ENCODE results near the gene DIDO1. TPM values are rescaled to one million over a fixed set of nuclear protein-coding genes. Genes with fewer than 3 reads are reported as not detected.

The DIDO1 gene
- total RNA-seq, 4 donors from 2014 or later: 72.5 to 143 (median 105) TPM

DNA sequence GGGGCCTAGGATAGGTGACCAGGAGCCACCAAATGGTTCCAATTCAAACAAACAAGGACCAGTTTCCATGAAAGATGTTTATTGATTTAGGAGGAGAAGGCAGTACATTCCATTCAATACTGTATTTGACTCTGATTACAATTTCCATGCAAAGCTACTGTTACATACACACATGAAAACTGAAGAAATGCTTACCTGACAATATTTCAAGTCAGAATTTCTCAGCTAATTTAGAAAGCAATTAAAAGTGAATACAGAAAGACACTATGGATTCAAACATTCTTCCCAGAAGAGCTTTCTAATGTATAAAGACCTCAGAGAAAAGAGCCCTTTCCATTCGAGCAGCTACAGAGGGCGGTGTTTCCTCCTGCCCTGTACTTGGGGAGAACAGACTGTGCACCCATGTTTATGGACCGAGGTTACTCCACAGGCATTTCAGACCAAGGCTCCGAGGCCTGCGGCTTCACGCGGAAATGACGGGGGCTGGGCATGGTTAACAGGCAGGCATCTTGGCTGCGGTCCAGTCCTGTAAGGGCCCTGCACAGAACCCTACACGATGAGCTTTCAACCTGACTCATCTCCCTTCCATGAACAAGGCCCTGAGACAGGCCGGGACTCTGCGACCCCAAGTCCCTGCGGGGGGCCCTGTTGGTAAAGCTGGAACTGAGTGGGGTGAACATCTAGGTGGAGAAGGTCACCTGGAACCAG, 39.0 kb downstream of the DIDO1 start:
- H3K9me3 ChIP-seq: no peaks in the 10 kb centered on the region
- no peaks in the 10 kb centered on the region for H3K27me3 ChIP-seq
- H3K4me1 ChIP-seq: no peaks in the 10 kb centered on the region
- peak; percentile 34 to 82 (median 79) for DNase-seq
- peaks cover 0 to 57% (median 4%) of the 10 kb centered on the region in 3 donors for H3K36me3 ChIP-seq
- TF ChIP-seq, protein P1, sequence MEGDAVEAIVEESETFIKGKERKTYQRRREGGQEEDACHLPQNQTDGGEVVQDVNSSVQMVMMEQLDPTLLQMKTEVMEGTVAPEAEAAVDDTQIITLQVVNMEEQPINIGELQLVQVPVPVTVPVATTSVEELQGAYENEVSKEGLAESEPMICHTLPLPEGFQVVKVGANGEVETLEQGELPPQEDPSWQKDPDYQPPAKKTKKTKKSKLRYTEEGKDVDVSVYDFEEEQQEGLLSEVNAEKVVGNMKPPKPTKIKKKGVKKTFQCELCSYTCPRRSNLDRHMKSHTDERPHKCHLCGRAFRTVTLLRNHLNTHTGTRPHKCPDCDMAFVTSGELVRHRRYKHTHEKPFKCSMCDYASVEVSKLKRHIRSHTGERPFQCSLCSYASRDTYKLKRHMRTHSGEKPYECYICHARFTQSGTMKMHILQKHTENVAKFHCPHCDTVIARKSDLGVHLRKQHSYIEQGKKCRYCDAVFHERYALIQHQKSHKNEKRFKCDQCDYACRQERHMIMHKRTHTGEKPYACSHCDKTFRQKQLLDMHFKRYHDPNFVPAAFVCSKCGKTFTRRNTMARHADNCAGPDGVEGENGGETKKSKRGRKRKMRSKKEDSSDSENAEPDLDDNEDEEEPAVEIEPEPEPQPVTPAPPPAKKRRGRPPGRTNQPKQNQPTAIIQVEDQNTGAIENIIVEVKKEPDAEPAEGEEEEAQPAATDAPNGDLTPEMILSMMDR (IDR thresholded peaks at IDR 0.05): no peak
- TF ChIP-seq POLR2A (IDR thresholded peaks at IDR 0.05): no peak
- H3K4me3 ChIP-seq: no peak overlapping the region
- H3K27ac ChIP-seq: peak overlapping the region in 2 of 4 donors; percentile 30 to 48

DNA sequence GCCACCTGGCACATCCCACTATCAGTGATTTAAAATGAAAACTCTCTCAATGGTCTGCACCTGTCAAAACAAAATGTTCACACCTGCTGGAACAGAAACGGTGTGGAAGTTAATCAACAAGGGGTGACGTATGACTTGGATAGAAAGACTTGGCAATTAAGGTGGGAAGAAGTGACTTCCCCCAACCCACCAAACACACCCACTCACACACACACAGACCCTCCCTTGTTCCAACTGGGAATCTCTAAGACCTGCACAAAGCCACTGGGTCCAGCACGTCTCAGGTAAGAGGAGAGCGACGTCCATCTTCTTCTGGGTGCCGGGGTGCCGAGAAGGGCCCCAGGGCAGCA, 39.6 kb downstream of the DIDO1 start:
- Histone ChIP-seq H3K9me3 (no peaks in the 10 kb centered on the region), H3K27ac (peak overlapping the region in 2 of 4 donors; percentile 30 to 48), H3K4me1 (no peaks in the 10 kb centered on the region), H3K36me3 (peaks cover 0 to 56% (median 4%) of the 10 kb centered on the region in 3 donors), H3K27me3 (no peaks in the 10 kb centered on the region), H3K4me3 (no peak overlapping the region)
- TF ChIP-seq, protein P1 (IDR thresholded peaks at IDR 0.05): no peak
- no peak for TF ChIP-seq POLR2A (IDR thresholded peaks at IDR 0.05)
- no peak for DNase-seq

DNA sequence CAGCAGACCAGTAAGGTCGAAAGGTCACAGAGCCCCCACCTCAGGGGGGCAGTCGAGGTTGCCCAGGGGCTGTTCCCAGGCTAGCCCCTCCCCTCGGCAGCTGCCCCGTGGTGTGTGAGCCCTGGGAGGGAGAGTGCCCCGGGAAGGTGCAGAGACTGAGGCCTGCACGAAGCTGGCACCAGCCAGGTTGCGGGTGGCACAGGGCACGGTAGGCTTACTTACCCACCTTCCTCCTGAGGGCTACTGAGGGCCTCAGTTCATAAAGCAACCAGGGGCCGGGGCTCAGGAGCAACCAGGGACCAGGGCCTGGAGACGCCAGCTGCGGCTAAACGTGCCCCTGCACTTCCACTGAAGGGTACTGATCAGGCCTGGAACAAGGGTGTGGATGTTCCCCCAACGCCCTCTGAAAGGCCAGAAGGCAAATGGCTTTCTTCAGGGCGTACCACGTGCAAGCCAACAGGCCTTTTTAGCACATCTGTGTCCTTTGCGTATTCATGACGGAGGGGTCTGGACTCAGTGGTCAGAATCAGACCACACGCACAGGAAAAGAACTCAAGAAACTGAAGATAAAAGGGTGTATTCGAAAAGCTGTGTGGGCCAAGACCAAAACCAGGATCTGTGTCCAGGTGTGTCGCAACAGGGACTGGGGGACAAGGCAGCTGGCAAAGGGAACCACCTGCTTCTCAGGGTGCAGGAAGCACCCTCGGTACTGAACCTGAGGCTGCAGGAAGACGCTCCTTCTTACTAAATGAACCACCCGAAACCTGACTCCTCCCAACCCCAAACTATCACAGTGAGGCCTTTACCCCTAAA, 40.2 kb downstream of the DIDO1 start:
- no peak for DNase-seq
- H3K9me3 ChIP-seq: no peaks in the 10 kb centered on the region
- H3K27me3 ChIP-seq: no peaks in the 10 kb centered on the region
- no peak overlapping the region for H3K4me3 ChIP-seq
- H3K36me3 ChIP-seq: peaks cover 0 to 56% (median 4%) of the 10 kb centered on the region in 3 donors
- TF ChIP-seq, protein P1 (IDR thresholded peaks at IDR 0.05): no peak
- no peak for TF ChIP-seq POLR2A (IDR thresholded peaks at IDR 0.05)
- H3K4me1 ChIP-seq: no peaks in the 10 kb centered on the region
- H3K27ac ChIP-seq: no peak overlapping the region

DNA sequence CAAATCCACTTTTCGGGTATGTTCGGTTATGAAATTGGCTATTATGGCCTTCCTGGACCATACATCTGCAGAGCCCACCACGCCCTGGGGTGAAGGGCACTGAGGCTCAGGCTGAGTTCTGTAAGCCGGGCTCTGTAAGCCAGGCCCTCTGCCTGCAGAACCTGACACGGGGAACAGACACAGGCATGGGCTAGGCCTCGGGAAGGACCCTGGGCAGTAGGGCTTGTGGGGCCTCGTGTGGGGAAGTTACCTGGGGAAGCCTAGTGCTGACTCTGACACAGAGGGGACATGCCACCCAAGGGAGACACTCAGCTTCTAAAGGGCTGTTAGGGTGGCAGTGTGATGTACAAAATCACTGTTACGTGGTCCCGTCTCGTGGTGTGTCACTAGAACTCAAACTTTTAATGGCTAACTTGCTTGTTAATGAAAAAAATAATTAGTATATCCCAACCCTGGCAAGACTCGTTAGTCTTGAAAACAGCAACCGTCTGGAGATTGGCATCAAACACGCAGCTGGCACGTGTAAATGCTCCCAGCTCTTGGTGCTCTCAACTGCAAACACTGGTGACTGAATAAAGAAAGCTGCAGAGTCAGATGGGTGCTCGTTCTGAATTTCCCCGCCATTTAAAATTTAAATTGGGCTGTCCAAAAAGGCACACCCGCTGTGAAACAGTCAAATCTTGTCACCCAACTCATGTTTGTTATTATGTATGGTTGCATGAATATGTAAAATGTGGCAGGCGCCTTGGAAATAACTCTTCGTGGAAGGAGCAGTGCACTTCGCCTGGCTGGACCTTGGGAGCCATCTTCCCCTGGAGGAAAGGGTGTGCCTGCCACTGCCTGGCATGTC, 41.0 kb downstream of the DIDO1 start:
- H3K9me3 ChIP-seq: no peaks in the 10 kb centered on the region
- DNase-seq: no peak
- no peak overlapping the region for H3K4me3 ChIP-seq
- no peak overlapping the region for H3K27ac ChIP-seq
- H3K27me3 ChIP-seq: no peaks in the 10 kb centered on the region
- H3K36me3 ChIP-seq: peaks cover 0 to 56% (median 0%) of the 10 kb centered on the region in 3 donors
- TF ChIP-seq POLR2A (IDR thresholded peaks at IDR 0.05): no peak
- TF ChIP-seq, protein P1 (IDR thresholded peaks at IDR 0.05): no peak
- H3K4me1 ChIP-seq: no peaks in the 10 kb centered on the region

DNA sequence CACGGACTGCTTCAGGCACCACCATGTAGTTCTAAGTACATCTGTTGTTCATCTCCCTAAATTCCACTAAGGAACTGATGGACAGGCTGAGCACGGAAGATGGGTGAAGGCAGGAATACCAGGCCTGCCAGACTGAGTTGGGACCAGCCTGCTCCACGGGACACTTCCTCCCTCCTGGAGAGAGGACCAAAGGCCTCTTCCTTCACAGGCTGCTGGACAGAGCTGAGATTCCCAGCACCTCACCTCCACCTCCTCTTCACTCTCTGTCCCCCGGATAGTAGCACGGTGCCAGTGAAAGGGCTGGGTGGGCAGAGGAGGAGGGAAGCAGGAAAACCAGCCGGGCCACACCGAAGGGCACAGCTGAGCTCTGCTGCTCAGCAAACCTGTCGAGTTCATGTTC, 41.7 kb downstream of the DIDO1 start:
- no peaks in the 10 kb centered on the region for H3K27me3 ChIP-seq
- H3K4me3 ChIP-seq: no peak overlapping the region
- TF ChIP-seq, protein P1 (IDR thresholded peaks at IDR 0.05): no peak
- TF ChIP-seq POLR2A (IDR thresholded peaks at IDR 0.05): no peak
- peaks cover 0 to 56% (median 0%) of the 10 kb centered on the region in 3 donors for H3K36me3 ChIP-seq
- DNase-seq: no peak
- no peaks in the 10 kb centered on the region for H3K9me3 ChIP-seq
- H3K27ac ChIP-seq: no peak overlapping the region
- no peaks in the 10 kb centered on the region for H3K4me1 ChIP-seq

All from Peyer's patch (tissue), 4 donors.